ENCODE measurements around the gene TRDMT1. TPM values are rescaled to one million over a fixed set of nuclear protein-coding genes. Genes with fewer than 3 reads are reported as not detected.

The TRDMT1 gene
- total RNA-seq, 4 donors from 2014 or later, result 2.7 to 9.4 (median 4.0) TPM

DNA sequence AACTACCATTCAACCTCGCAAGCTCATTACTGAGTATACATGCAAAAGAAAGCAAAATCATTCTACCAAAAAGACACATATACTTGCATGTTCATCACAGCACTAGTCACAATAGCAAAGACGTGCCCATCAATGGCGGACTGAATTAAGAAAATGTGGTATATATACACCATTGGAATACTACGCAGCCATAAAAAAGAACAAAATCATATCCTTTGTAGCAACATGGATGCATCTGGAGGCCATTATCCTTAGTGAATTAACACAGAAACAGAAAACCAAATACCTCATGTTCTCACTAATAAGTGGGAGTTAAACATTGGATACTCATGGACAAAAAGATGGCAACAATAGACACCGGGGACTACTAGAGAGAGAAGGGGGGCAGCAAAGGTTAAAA is 6.4 kb downstream of the TRDMT1 start:
- H3K9me3 ChIP-seq, result no peaks in the 10 kb centered on the region
- H3K4me1 ChIP-seq, result peaks cover 14% of the 10 kb centered on the region
- no peak for TF ChIP-seq POLR2AphosphoS5 (IDR thresholded peaks at IDR 0.05)
- no peak for TF ChIP-seq EP300 (IDR thresholded peaks at IDR 0.05)
- no peak for TF ChIP-seq CTCF (IDR thresholded peaks at IDR 0.05)
- TF ChIP-seq POLR2A (IDR thresholded peaks at IDR 0.05), result no peak
- no peaks in the 10 kb centered on the region for H3K36me3 ChIP-seq
- H3K27me3 ChIP-seq, result no peaks in the 10 kb centered on the region
- H3K4me3 ChIP-seq, result no peak overlapping the region
- no peak overlapping the region for H3K27ac ChIP-seq
- 75% methylated on average over 5 of the region's 5 CpGs for WGBS
- DNase-seq (ENCODE audit: low spot score in 2 of 2), result no peak

DNA sequence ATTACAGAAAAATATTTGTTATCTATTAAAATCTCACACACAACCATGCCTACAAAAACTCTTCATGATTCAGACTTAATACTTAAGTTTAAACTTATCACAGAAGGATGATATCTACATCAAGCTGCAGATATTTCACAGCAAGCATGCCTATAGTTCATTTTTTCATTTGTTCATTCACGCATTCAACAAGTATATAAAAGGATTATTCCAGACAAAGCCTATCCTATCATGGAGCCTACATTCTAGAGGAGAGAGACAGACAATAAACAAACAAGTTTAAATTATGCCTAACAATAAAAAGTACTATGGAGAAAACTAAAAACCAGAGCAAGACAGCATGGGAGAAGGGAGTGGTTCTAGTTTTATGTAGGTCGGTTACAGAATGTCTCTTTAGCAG is 10.9 kb downstream of the TRDMT1 start:
- no peak for DNase-seq (ENCODE audit: low spot score in 2 of 2)
- Histone ChIP-seq H3K27ac (no peak overlapping the region), H3K4me1 (no peaks in the 10 kb centered on the region), H3K27me3 (no peaks in the 10 kb centered on the region), H3K36me3 (no peaks in the 10 kb centered on the region), H3K4me3 (no peak overlapping the region), H3K9me3 (no peaks in the 10 kb centered on the region)
- TF ChIP-seq POLR2A (IDR thresholded peaks at IDR 0.05), result no peak
- no peak for TF ChIP-seq EP300 (IDR thresholded peaks at IDR 0.05)
- no peak for TF ChIP-seq POLR2AphosphoS5 (IDR thresholded peaks at IDR 0.05)
- TF ChIP-seq CTCF (IDR thresholded peaks at IDR 0.05), result no peak
- 85% methylated on average over 2 of the region's 2 CpGs for WGBS

GRCh38 chr10:17188644-17189172 is 12.8 kb downstream of the TRDMT1 start:
- Histone ChIP-seq H3K27ac (no peak overlapping the region), H3K27me3 (no peaks in the 10 kb centered on the region), H3K4me3 (no peak overlapping the region), H3K9me3 (no peaks in the 10 kb centered on the region), H3K36me3 (no peaks in the 10 kb centered on the region), H3K4me1 (no peaks in the 10 kb centered on the region)
- DNase-seq (ENCODE audit: low spot score in 2 of 2), result no peak
- WGBS, result 90% methylated on average over 3 of the region's 3 CpGs
- TF ChIP-seq POLR2AphosphoS5 (IDR thresholded peaks at IDR 0.05), result no peak
- TF ChIP-seq EP300 (IDR thresholded peaks at IDR 0.05), result no peak
- no peak for TF ChIP-seq POLR2A (IDR thresholded peaks at IDR 0.05)
- no peak for TF ChIP-seq CTCF (IDR thresholded peaks at IDR 0.05)

DNA sequence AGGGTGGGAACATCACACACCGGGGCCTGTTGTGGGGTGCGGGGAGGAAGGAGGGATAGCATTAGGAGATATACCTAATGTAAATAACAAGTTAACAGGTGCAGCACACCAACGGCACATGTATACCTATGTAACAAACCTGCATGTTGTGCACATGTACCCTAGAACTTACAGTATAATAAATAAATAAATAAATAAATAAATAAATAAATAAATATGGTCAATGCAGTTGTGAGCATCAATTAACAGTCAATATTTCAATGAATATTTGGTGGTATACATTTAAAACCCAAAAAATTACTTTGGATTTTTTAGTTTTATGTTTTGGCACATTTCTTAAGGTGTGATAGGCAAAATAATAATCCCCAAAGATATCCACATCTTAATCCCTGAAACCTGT is 15.6 kb downstream of the TRDMT1 start:
- no peaks in the 10 kb centered on the region for H3K4me1 ChIP-seq
- no peak overlapping the region for H3K27ac ChIP-seq
- WGBS, result 98% methylated on average over 3 of the region's 3 CpGs
- TF ChIP-seq CTCF (IDR thresholded peaks at IDR 0.05) (no peak), POLR2AphosphoS5 (IDR thresholded peaks at IDR 0.05) (no peak), EP300 (IDR thresholded peaks at IDR 0.05) (no peak), POLR2A (IDR thresholded peaks at IDR 0.05) (no peak)
- H3K9me3 ChIP-seq, result no peaks in the 10 kb centered on the region
- no peaks in the 10 kb centered on the region for H3K36me3 ChIP-seq
- H3K4me3 ChIP-seq, result no peak overlapping the region
- no peaks in the 10 kb centered on the region for H3K27me3 ChIP-seq
- DNase-seq (ENCODE audit: low spot score in 2 of 2), result no peak

GRCh38 chr10:17183110-17183509 is 18.4 kb downstream of the TRDMT1 start:
- 95% methylated on average over 2 of the region's 2 CpGs for WGBS
- no peaks in the 10 kb centered on the region for H3K36me3 ChIP-seq
- TF ChIP-seq POLR2AphosphoS5 (IDR thresholded peaks at IDR 0.05), result no peak
- no peak overlapping the region for H3K4me3 ChIP-seq
- H3K9me3 ChIP-seq, result no peaks in the 10 kb centered on the region
- no peak for DNase-seq (ENCODE audit: low spot score in 2 of 2)
- no peaks in the 10 kb centered on the region for H3K4me1 ChIP-seq
- no peaks in the 10 kb centered on the region for H3K27me3 ChIP-seq
- H3K27ac ChIP-seq, result no peak overlapping the region

DNA sequence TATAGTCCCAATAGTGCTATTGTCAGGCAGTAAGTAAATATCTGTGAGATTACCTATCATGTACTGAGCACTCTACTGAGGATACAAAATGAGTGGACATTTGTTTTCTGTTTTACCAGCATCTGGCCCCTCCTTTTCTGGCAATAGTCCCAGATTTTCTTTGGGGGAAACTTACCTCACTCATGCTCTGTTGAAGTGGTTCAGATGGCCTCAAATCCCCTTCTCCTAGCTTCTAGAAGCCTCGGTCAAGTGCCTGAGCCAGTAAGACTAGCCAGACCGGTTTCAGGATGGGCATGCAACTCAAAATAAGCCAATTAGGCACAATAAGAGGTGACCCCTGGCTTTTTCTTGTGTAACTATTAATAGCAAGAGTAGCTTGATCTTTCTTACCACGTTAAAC is 19.7 kb downstream of the TRDMT1 start:
- Histone ChIP-seq H3K4me1 (no peaks in the 10 kb centered on the region), H3K27me3 (no peaks in the 10 kb centered on the region), H3K36me3 (no peaks in the 10 kb centered on the region), H3K9me3 (no peaks in the 10 kb centered on the region), H3K27ac (no peak overlapping the region), H3K4me3 (no peak overlapping the region)
- TF ChIP-seq POLR2A (IDR thresholded peaks at IDR 0.05) (no peak), CTCF (IDR thresholded peaks at IDR 0.05) (no peak), POLR2AphosphoS5 (IDR thresholded peaks at IDR 0.05) (no peak), EP300 (IDR thresholded peaks at IDR 0.05) (no peak)
- 78% methylated on average over 3 of the region's 3 CpGs for WGBS
- no peak for DNase-seq (ENCODE audit: low spot score in 2 of 2)

Data from suprapubic skin (tissue), 4 donors.